SU-DHL-6 (cell line): ENCODE results near the gene VTI1A.
"Not testable (repeated sequence)": the region's sequence is repeated elsewhere in the genome, so short reads cannot be mapped to it uniquely, and the experiment has no call there.

Source experiments
- H2AFZ ChIP-seq: fragments of 200-600 bp; sonication (generic); 2 replicates; pipeline ENCODE4 v1.6.1; 2014; ENCODE audit warnings: low read depth, mild to moderate bottlenecking, moderate library complexity, mixed read lengths, antibody characterized with exemption, low read length; ENCODE audit not compliant: severe bottlenecking
- H3F3A ChIP-seq: fragments of 200-600 bp; shearing (Covaris generic); 2 replicates; pipeline ENCODE4 v1.6.0; 2016; ENCODE audit warnings: antibody characterized with exemption, mild to moderate bottlenecking; ENCODE audit not compliant: insufficient read depth
- H3K27ac ChIP-seq: fragments of 200-600 bp; sonication (generic); 2 replicates; pipeline ENCODE4 v1.5.1; 2016; ENCODE audit warnings: low read depth, mild to moderate bottlenecking, low read length, moderate library complexity, mixed read lengths
- H3K27me3 ChIP-seq: fragments of 200-600 bp; sonication (generic), shearing (Covaris generic); 2 replicates; pipeline ENCODE4 v1.6.0; 2014; ENCODE audit warnings: mild to moderate bottlenecking, low read length
- H3K36me3 ChIP-seq: fragments of 200-600 bp; sonication (generic); 2 replicates; pipeline ENCODE4 v1.6.1; 2014; ENCODE audit warnings: mild to moderate bottlenecking, low read length, mixed read lengths
- H3K4me2 ChIP-seq: fragments of 300-600, 200-600 bp; shearing (Covaris generic), sonication (generic); 2 replicates; pipeline ENCODE4 v1.6.0; 2014; ENCODE audit warnings: low read length, low read depth, mild to moderate bottlenecking; ENCODE audit not compliant: poor library complexity, severe bottlenecking
- H3K4me3 ChIP-seq: fragments of 200-600 bp; sonication (generic); 2 replicates; pipeline ENCODE4 v1.5.1; 2014; ENCODE audit warnings: antibody characterized with exemption, low read length, mild to moderate bottlenecking, mixed read lengths; ENCODE audit not compliant: insufficient read depth, poor library complexity, severe bottlenecking
- H3K79me2 ChIP-seq: fragments of 200-600 bp; sonication (generic); 2 replicates; pipeline ENCODE4 v1.6.1; 2014; ENCODE audit warnings: mild to moderate bottlenecking, low read length, moderate library complexity; ENCODE audit not compliant: insufficient read depth
- H3K9ac ChIP-seq: fragments of 200-600 bp; sonication (generic); 2 replicates; pipeline ENCODE4 v1.7.0; 2014; ENCODE audit warnings: mild to moderate bottlenecking, low read length
- H3K9me2 ChIP-seq: fragments of 200-600 bp; sonication (generic); replicated peaks from 2 replicates; pipeline ENCODE4 v1.6.1; 2014; ENCODE audit warnings: low read length; ENCODE audit not compliant: insufficient read depth
- H3K9me3 ChIP-seq: fragments of 200-600 bp; sonication (generic); 2 replicates; pipeline ENCODE4 v1.6.1; 2014; ENCODE audit warnings: low read length, mixed read lengths; ENCODE audit not compliant: insufficient read depth
- H4K20me1 ChIP-seq: fragments of 200-600 bp; sonication (generic); 2 replicates; pipeline ENCODE4 v1.6.1; 2014; ENCODE audit warnings: low read depth, mild to moderate bottlenecking, antibody characterized with exemption, low read length, moderate library complexity, mixed read lengths
- EZH2phosphoT487 ChIP-seq: fragments of 200-600 bp; sonication (generic), shearing (Covaris generic); conservative IDR thresholded peaks from 2 replicates; pipeline ENCODE4 v1.6.1; 2018; ENCODE audit warnings: mild to moderate bottlenecking, antibody characterized with exemption, low read length, moderate library complexity, mixed read lengths
- TF ChIP-seq, protein P1 (sequence below): fragments of 200-600 bp; sonication (generic); IDR thresholded peaks from one replicate; pipeline ENCODE4 v1.5.1; 2017; ENCODE audit warnings: antibody characterized with exemption, mild to moderate bottlenecking, low read length, moderate library complexity; ENCODE audit not compliant: insufficient read depth, poor library complexity, severe bottlenecking

VTI1A gene

GRCh38 chr10:112404617-112405016 lies 42.4 kb upstream of the VTI1A start:
- Histone ChIP-seq H4K20me1 (no peaks in the 10 kb centered on the region), H2AFZ (no peak overlapping the region), H3K4me3 (no peak overlapping the region), H3K36me3 (peaks cover 4% of the 10 kb centered on the region; the same call in 1 of the 2 replicates), H3K79me2 (no peaks in the 10 kb centered on the region), H3K27me3 (no peaks in the 10 kb centered on the region), H3K27ac (no peak overlapping the region), H3K9me3 (no peaks in the 10 kb centered on the region), H3K9ac (no peak overlapping the region), H3F3A (no peaks in the 10 kb centered on the region), H3K4me2 (no peak overlapping the region), H3K9me2 (no peaks in the 10 kb centered on the region)
- TF ChIP-seq EZH2phosphoT487: no peak
- TF ChIP-seq, protein P1, sequence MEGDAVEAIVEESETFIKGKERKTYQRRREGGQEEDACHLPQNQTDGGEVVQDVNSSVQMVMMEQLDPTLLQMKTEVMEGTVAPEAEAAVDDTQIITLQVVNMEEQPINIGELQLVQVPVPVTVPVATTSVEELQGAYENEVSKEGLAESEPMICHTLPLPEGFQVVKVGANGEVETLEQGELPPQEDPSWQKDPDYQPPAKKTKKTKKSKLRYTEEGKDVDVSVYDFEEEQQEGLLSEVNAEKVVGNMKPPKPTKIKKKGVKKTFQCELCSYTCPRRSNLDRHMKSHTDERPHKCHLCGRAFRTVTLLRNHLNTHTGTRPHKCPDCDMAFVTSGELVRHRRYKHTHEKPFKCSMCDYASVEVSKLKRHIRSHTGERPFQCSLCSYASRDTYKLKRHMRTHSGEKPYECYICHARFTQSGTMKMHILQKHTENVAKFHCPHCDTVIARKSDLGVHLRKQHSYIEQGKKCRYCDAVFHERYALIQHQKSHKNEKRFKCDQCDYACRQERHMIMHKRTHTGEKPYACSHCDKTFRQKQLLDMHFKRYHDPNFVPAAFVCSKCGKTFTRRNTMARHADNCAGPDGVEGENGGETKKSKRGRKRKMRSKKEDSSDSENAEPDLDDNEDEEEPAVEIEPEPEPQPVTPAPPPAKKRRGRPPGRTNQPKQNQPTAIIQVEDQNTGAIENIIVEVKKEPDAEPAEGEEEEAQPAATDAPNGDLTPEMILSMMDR: no peak

GRCh38 chr10:112406806-112407205 lies 40.2 kb upstream of the VTI1A start:
- not testable (repeated sequence) for H3K9me3 ChIP-seq, H3K36me3 ChIP-seq

DNA sequence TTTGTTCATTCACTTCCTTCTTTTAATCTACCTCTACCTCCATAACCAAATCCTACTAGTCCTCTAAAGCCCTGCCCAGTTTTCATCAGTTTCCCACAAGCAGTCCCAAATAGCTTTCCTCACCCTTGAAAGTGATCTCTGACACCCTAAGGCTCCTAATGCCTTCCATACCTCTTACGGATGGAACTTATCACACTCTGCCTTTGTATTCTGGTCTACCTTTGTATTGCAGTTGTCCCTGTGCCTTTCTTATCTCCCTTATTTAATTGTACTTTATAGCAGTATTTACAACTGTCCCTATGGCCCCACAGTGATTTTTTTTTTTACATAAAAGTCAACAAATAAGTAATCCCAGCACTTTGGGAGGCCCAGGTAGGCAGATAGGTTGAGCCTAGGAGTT lies 39.3 kb upstream of the VTI1A start:
- Histone ChIP-seq H3K9me3 (no peaks in the 10 kb centered on the region), H3K4me3 (no peak overlapping the region), H3K27ac (no peak overlapping the region), H3K4me2 (no peak overlapping the region), H3K36me3 (peaks cover 4% of the 10 kb centered on the region; the same call in 1 of the 2 replicates), H3K9me2 (no peaks in the 10 kb centered on the region), H4K20me1 (no peaks in the 10 kb centered on the region), H2AFZ (no peak overlapping the region), H3F3A (no peaks in the 10 kb centered on the region), H3K79me2 (no peaks in the 10 kb centered on the region), H3K27me3 (no peaks in the 10 kb centered on the region), H3K9ac (no peak overlapping the region)
- TF ChIP-seq, protein P1: no peak
- no peak for TF ChIP-seq EZH2phosphoT487

More at GRCh38 chr10:112406806-112407205, 40.2 kb upstream of the VTI1A start:
- H3F3A ChIP-seq, H3K9ac ChIP-seq, H3K9me2 ChIP-seq, H3K27ac ChIP-seq, H3K27me3 ChIP-seq, H4K20me1 ChIP-seq, H3K79me2 ChIP-seq, H3K4me2 ChIP-seq, H3K4me3 ChIP-seq, H2AFZ ChIP-seq: not testable (repeated sequence)

DNA sequence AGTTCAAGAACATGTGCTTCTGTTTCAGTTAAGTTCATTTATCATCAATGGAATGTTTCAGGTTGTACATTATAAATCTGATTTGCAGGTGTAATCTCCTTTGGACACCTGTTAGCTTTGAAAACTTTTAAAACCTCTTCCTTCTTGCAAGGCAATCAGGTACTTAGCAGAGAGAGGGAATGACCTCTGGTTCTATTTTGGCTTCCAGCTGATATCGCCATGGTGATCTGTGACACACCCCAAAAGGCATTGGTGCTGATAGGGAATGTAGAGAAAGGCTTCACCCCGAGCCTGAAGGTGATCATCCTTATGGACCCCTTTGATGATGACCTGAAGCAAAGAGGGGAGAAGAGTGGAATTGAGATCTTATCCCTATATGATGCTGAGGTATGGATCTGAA lies 37.7 kb upstream of the VTI1A start:
- Histone ChIP-seq H2AFZ (no peak overlapping the region), H3K27me3 (no peaks in the 10 kb centered on the region), H3K36me3 (peaks cover 4% of the 10 kb centered on the region; the same call in 1 of the 2 replicates), H3F3A (no peaks in the 10 kb centered on the region), H3K9ac (no peak overlapping the region), H3K4me3 (no peak overlapping the region), H3K9me2 (no peaks in the 10 kb centered on the region), H4K20me1 (no peaks in the 10 kb centered on the region), H3K79me2 (no peaks in the 10 kb centered on the region), H3K27ac (no peak overlapping the region), H3K4me2 (no peak overlapping the region), H3K9me3 (no peaks in the 10 kb centered on the region)
- no peak for TF ChIP-seq EZH2phosphoT487
- TF ChIP-seq, protein P1: no peak
